ENCODE measurements around the gene SELENOP.

Gene SELENOP

GRCh38 chr5:42799241-42799608 lies 12.5 kb downstream of the SELENOP start:
- TF ChIP-seq, protein P1, sequence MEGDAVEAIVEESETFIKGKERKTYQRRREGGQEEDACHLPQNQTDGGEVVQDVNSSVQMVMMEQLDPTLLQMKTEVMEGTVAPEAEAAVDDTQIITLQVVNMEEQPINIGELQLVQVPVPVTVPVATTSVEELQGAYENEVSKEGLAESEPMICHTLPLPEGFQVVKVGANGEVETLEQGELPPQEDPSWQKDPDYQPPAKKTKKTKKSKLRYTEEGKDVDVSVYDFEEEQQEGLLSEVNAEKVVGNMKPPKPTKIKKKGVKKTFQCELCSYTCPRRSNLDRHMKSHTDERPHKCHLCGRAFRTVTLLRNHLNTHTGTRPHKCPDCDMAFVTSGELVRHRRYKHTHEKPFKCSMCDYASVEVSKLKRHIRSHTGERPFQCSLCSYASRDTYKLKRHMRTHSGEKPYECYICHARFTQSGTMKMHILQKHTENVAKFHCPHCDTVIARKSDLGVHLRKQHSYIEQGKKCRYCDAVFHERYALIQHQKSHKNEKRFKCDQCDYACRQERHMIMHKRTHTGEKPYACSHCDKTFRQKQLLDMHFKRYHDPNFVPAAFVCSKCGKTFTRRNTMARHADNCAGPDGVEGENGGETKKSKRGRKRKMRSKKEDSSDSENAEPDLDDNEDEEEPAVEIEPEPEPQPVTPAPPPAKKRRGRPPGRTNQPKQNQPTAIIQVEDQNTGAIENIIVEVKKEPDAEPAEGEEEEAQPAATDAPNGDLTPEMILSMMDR (IDR thresholded peaks at IDR 0.05; ENCODE audit: unreplicated experiment in 3 of 3): no peak
- Mint-ChIP-seq H3K27me3 (ENCODE audit: low read depth) (no peaks in the 10 kb centered on the region), H3K4me3 (no peak overlapping the region), H3K4me1 (no peaks in the 10 kb centered on the region), H3K9me3 (peaks cover 18% of the 10 kb centered on the region), H3K36me3 (ENCODE audit: low read depth) (peaks cover 38% of the 10 kb centered on the region), H3K27ac (no peak overlapping the region)

GRCh38 chr5:42798284-42799240 lies 13.1 kb downstream of the SELENOP start:
- H3K27ac Mint-ChIP-seq: no peak overlapping the region
- H3K27me3 Mint-ChIP-seq (ENCODE audit: low read depth): no peaks in the 10 kb centered on the region
- H3K4me3 Mint-ChIP-seq: no peak overlapping the region
- H3K36me3 Mint-ChIP-seq (ENCODE audit: low read depth): peaks cover 33% of the 10 kb centered on the region
- TF ChIP-seq, protein P1 (IDR thresholded peaks at IDR 0.05; ENCODE audit: unreplicated experiment in 3 of 3): no peak
- H3K9me3 Mint-ChIP-seq: peaks cover 22% of the 10 kb centered on the region
- no peaks in the 10 kb centered on the region for H3K4me1 Mint-ChIP-seq

DNA sequence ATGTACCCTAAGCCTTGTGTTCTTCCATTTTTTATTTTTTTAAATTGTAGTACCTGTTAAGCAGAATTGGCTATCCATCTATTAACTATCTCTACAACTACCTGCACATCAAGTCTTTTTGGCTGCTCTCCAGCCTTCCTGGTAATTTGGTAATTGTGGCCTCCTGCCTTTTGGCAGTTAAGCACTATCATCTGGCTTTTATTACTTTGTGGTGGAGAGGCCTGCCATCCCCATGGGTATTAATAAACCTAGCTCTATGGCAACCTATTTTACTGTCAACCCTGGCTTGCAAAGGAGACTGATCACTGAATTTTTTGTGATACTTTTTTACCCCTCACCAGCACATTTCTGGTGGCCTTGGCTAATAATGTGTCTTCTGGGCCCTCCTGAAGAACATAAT lies 20.5 kb downstream of the SELENOP start:
- H3K4me3 Mint-ChIP-seq: no peak overlapping the region
- TF ChIP-seq, protein P1 (IDR thresholded peaks at IDR 0.05; ENCODE audit: unreplicated experiment in 3 of 3): no peak
- H3K4me1 Mint-ChIP-seq: no peaks in the 10 kb centered on the region
- no peaks in the 10 kb centered on the region for H3K36me3 Mint-ChIP-seq (ENCODE audit: low read depth)
- no peaks in the 10 kb centered on the region for H3K27me3 Mint-ChIP-seq (ENCODE audit: low read depth)
- H3K9me3 Mint-ChIP-seq: peaks cover 35% of the 10 kb centered on the region
- no peak overlapping the region for H3K27ac Mint-ChIP-seq

DNA sequence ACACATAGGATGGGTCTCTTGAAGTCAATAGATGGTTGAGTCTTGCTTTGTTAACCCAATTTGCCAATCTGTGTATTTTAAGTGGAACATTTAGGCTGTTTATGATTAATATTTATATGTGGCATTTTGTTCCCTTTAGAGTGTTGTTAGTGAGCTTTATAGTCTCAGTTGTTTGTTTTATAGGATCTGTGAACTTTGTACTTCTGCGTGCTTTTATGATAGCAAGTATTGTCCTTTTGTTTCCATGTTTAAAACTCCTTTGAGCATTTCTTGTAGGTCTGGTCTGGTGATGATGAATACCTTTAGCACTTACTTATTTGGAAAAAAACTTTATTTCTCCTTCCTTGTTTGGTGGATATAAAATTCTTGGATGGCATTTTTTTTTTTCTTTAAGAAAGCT lies 23.8 kb downstream of the SELENOP start:
- H3K27ac Mint-ChIP-seq: no peak overlapping the region
- no peak overlapping the region for H3K4me3 Mint-ChIP-seq
- H3K4me1 Mint-ChIP-seq: no peaks in the 10 kb centered on the region
- H3K27me3 Mint-ChIP-seq (ENCODE audit: low read depth): no peaks in the 10 kb centered on the region
- H3K9me3 Mint-ChIP-seq: peaks cover 37% of the 10 kb centered on the region
- H3K36me3 Mint-ChIP-seq (ENCODE audit: low read depth): no peaks in the 10 kb centered on the region
- TF ChIP-seq, protein P1 (IDR thresholded peaks at IDR 0.05; ENCODE audit: unreplicated experiment in 3 of 3): no peak

GRCh38 chr5:42787073-42787472 lies 24.6 kb downstream of the SELENOP start:
- no peak overlapping the region for H3K4me3 Mint-ChIP-seq
- no peaks in the 10 kb centered on the region for H3K4me1 Mint-ChIP-seq
- TF ChIP-seq, protein P1 (IDR thresholded peaks at IDR 0.05; ENCODE audit: unreplicated experiment in 3 of 3): no peak
- H3K9me3 Mint-ChIP-seq: peaks cover 36% of the 10 kb centered on the region
- H3K27ac Mint-ChIP-seq: no peak overlapping the region
- no peaks in the 10 kb centered on the region for H3K27me3 Mint-ChIP-seq (ENCODE audit: low read depth)
- H3K36me3 Mint-ChIP-seq (ENCODE audit: low read depth): no peaks in the 10 kb centered on the region

GRCh38 chr5:42785756-42786155 lies 25.9 kb downstream of the SELENOP start:
- H3K4me1 Mint-ChIP-seq: no peaks in the 10 kb centered on the region

More at GRCh38 chr5:42785756-42786155, 25.9 kb downstream of the SELENOP start:
- peaks cover 29% of the 10 kb centered on the region for H3K9me3 Mint-ChIP-seq
- no peaks in the 10 kb centered on the region for H3K36me3 Mint-ChIP-seq (ENCODE audit: low read depth)
- no peak overlapping the region for H3K4me3 Mint-ChIP-seq
- H3K27ac Mint-ChIP-seq: no peak overlapping the region
- no peaks in the 10 kb centered on the region for H3K27me3 Mint-ChIP-seq (ENCODE audit: low read depth)
- TF ChIP-seq, protein P1 (IDR thresholded peaks at IDR 0.05; ENCODE audit: unreplicated experiment in 3 of 3): no peak
